H1 (cell line): ENCODE results near the gene GDAP1L1. TPM values are rescaled to one million over a fixed set of nuclear protein-coding genes. Genes with fewer than 3 reads are reported as not detected.

Experiments
- CTCF ChIA-PET: fragments of 300-600 bp; sonication (Branson Sonifier 250); formaldehyde crosslinking; loops from one replicate; lab custom pipeline; 2021; ENCODE audit not compliant: partially characterized antibody; lab: Charles Lee
- POLR2A ChIA-PET: fragments of 300-600 bp; sonication (Branson Sonifier 250); formaldehyde crosslinking; loops from one replicate; lab custom pipeline; 2021; ENCODE audit warnings: inconsistent platforms; ENCODE audit not compliant: partially characterized antibody; lab: Charles Lee
- DNase-seq, 2 experiments: peaks; one replicate each; pipeline versions ENCODE4 v3.0.0 to v3.0.0-alpha.2; 2010 to 2022; ENCODE audit warnings: low spot score in 2 of 2, low read depth in 1 of 2, mixed read lengths in 1 of 2
- FAIRE-seq: peaks from 2 replicates; lab custom pipeline; 2011; peaks lifted over from hg19 to GRCh38; lab: Jason Lieb, UNC
- H2AFZ ChIP-seq: 2 replicates; pipeline ENCODE4 v1.8.1; 2012; ENCODE audit warnings: low read length, inconsistent platforms
- H2AK5ac ChIP-seq: 2 replicates; pipeline ENCODE4 v1.6.1; 2013; ENCODE audit warnings: low read depth, low read length
- H2BK120ac ChIP-seq: replicated peaks from 2 replicates; pipeline ENCODE3; 2013; ENCODE audit warnings: low read depth, low read length, inconsistent platforms
- H2BK12ac ChIP-seq: 2 replicates; pipeline ENCODE4 v1.6.1; 2013; ENCODE audit warnings: low read depth, low read length
- H2BK15ac ChIP-seq: 2 replicates; pipeline ENCODE4 v1.6.1; 2013; ENCODE audit warnings: low read length
- H2BK20ac ChIP-seq: 2 replicates; pipeline ENCODE4 v1.6.1; 2013; ENCODE audit warnings: low read length
- H2BK5ac ChIP-seq: 2 replicates; pipeline ENCODE4 v1.6.1; 2013; ENCODE audit warnings: low read depth, low read length
- H3K14ac ChIP-seq: 2 replicates; pipeline ENCODE4 v1.6.1; 2013; ENCODE audit warnings: inconsistent platforms; ENCODE audit not compliant: insufficient read length
- H3K18ac ChIP-seq: 2 replicates; pipeline ENCODE4 v1.6.1; 2013; ENCODE audit warnings: low read length; ENCODE audit errors: extremely low read depth
- H3K23ac ChIP-seq: 2 replicates; pipeline ENCODE4 v1.6.1; 2013; ENCODE audit warnings: inconsistent platforms; ENCODE audit not compliant: insufficient read length
- H3K23me2 ChIP-seq: 2 replicates; pipeline ENCODE4 v1.6.1; 2013; ENCODE audit warnings: low read depth, low read length
- H3K27ac ChIP-seq: 2 replicates; pipeline ENCODE4 v1.6.1; 2011; ENCODE audit warnings: low read depth, low read length, inconsistent platforms
- H3K27me3 ChIP-seq, 4 experiments: replicated peaks in 1 of 4; 1 replicate in 1 of 4; 2 replicates in 3 of 4; pipeline versions ENCODE4 v1.6.1 to v1.8.1; 2011 to 2013; ENCODE audit warnings: low read length in 3 of 4, mild to moderate bottlenecking in 3 of 4, inconsistent platforms in 2 of 4, mixed read lengths in 2 of 4, moderate library complexity in 1 of 4; ENCODE audit not compliant: control insufficient read depth in 3 of 4, insufficient read depth in 3 of 4; ENCODE audit errors: extremely low read depth in 1 of 4
- H3K36me3 ChIP-seq, 4 experiments: 2 replicates each; pipeline versions ENCODE4 v1.6.1 to v1.8.1; 2011 to 2013; ENCODE audit warnings: mild to moderate bottlenecking in 4 of 4, low read length in 3 of 4, moderate library complexity in 2 of 4, control low read depth in 1 of 4, inconsistent platforms in 1 of 4; ENCODE audit not compliant: insufficient read depth in 4 of 4, control insufficient read depth in 2 of 4
- H3K4ac ChIP-seq: replicated peaks from 2 replicates; pipeline ENCODE3; 2013; ENCODE audit warnings: low read length, low read depth, mixed read lengths, inconsistent platforms; ENCODE audit not compliant: insufficient read length
- H3K4me1 ChIP-seq, 4 experiments: replicated peaks in 1 of 4; 1 replicate in 1 of 4; 2 replicates in 3 of 4; pipeline versions ENCODE4 v1.6.1 to v1.8.1; 2011 to 2013; ENCODE audit warnings: low read length in 3 of 4, inconsistent platforms in 2 of 4, mixed read lengths in 1 of 4; ENCODE audit not compliant: insufficient read depth in 4 of 4, control insufficient read depth in 3 of 4
- H3K4me2 ChIP-seq, 2 experiments: 2 replicates each; pipeline versions ENCODE4 v1.6.1 to v1.8.1; 2011 to 2013; ENCODE audit warnings: low read depth in 2 of 2, low read length in 2 of 2, control low read depth in 1 of 2, inconsistent platforms in 1 of 2, mild to moderate bottlenecking in 1 of 2; ENCODE audit not compliant: insufficient read depth in 1 of 2
- H3K4me3 ChIP-seq, 4 experiments: fragments of 200-600, 300-600 bp in 1 of 4; sonication (generic), shearing (Covaris generic), sonication (Bioruptor Twin) in 1 of 4; 2 replicates each; pipeline versions ENCODE4 v1.5.1 to v1.8.1; 2011 to 2016; ENCODE audit warnings: low read length in 4 of 4, low read depth in 3 of 4, control low read depth in 2 of 4, inconsistent platforms in 2 of 4, mild to moderate bottlenecking in 2 of 4, mixed read lengths in 1 of 4, moderate library complexity in 1 of 4; ENCODE audit not compliant: insufficient read depth in 2 of 4; ENCODE audit errors: extremely low read depth in 1 of 4
- H3K56ac ChIP-seq: replicated peaks from 2 replicates; pipeline ENCODE3; 2013; ENCODE audit warnings: low read depth, mild to moderate bottlenecking, mixed read lengths, low read length, inconsistent platforms; ENCODE audit not compliant: insufficient read length
- H3K79me1 ChIP-seq: 2 replicates; pipeline ENCODE4 v1.6.1; 2013; ENCODE audit warnings: low read depth, low read length, control low read depth
- H3K79me2 ChIP-seq, 2 experiments: 2 replicates each; pipeline versions ENCODE4 v1.6.1 to v1.8.1; 2012 to 2013; ENCODE audit warnings: low read length in 2 of 2, mild to moderate bottlenecking in 2 of 2, inconsistent platforms in 1 of 2; ENCODE audit not compliant: insufficient read depth in 2 of 2, control insufficient read depth in 1 of 2
- H3K9ac ChIP-seq, 4 experiments: replicated peaks in 1 of 4; 1 replicate in 1 of 4; 2 replicates in 3 of 4; pipeline versions ENCODE4 v1.6.1 to v1.8.1; 2011 to 2013; ENCODE audit warnings: low read depth in 3 of 4, low read length in 3 of 4, control low read depth in 2 of 4, mild to moderate bottlenecking in 2 of 4, moderate library complexity in 2 of 4, inconsistent platforms in 1 of 4; ENCODE audit errors: extremely low read depth in 1 of 4
- H3K9me3 ChIP-seq, 2 experiments: 2 replicates each; pipeline versions ENCODE4 v1.6.1 to v1.8.1; 2012 to 2013; ENCODE audit warnings: mild to moderate bottlenecking in 2 of 2, moderate library complexity in 2 of 2, control low read depth in 1 of 2, inconsistent platforms in 1 of 2, low read depth in 1 of 2, low read length in 1 of 2, mixed read lengths in 1 of 2; ENCODE audit not compliant: insufficient read depth in 2 of 2
- H4K20me1 ChIP-seq, 2 experiments: replicated peaks in 1 of 2; 2 replicates each; pipeline versions ENCODE3 to v1.8.1; 2011 to 2013; ENCODE audit warnings: inconsistent platforms in 2 of 2, low read length in 2 of 2, mild to moderate bottlenecking in 1 of 2; ENCODE audit not compliant: insufficient read depth in 2 of 2, control insufficient read depth in 1 of 2
- H4K5ac ChIP-seq: 2 replicates; pipeline ENCODE4 v1.6.1; 2013; ENCODE audit warnings: low read length, low read depth, mixed read lengths, inconsistent platforms; ENCODE audit not compliant: insufficient read length
- H4K8ac ChIP-seq: 2 replicates; pipeline ENCODE4 v1.8.0; 2013; ENCODE audit warnings: mild to moderate bottlenecking, moderate library complexity, low read length, inconsistent platforms; ENCODE audit not compliant: insufficient read depth; ENCODE audit errors: extremely low read depth
- H4K91ac ChIP-seq: replicated peaks from 2 replicates; pipeline ENCODE3; 2013; ENCODE audit warnings: low read length, mixed read lengths, inconsistent platforms; ENCODE audit not compliant: insufficient read length
- BCL11A ChIP-seq, 2 experiments: IDR thresholded peaks; one replicate each; pipeline ENCODE4 v1.6.1; 2011; ENCODE audit warnings: low read depth in 2 of 2, low read length in 2 of 2, mild to moderate bottlenecking in 2 of 2
- CHD1 ChIP-seq: IDR thresholded peaks from 2 replicates; pipeline ENCODE4 v1.6.1; 2012; ENCODE audit warnings: low read depth, low read length, improper control_type of control experiment
- CREB1 ChIP-seq: IDR thresholded peaks from 2 replicates; pipeline ENCODE4 v1.6.1; 2012; ENCODE audit warnings: inconsistent platforms
- GABPA ChIP-seq: IDR thresholded peaks from 2 replicates; pipeline ENCODE4 v1.6.1; 2011; ENCODE audit warnings: mild to moderate bottlenecking, low read length, moderate library complexity, borderline replicate concordance; ENCODE audit not compliant: insufficient read depth
- HDAC2 ChIP-seq, 2 experiments: fragments of 300-600 bp in 1 of 2; sonication (generic) in 1 of 2; IDR thresholded peaks; 2 replicates each; pipeline ENCODE4 v1.6.1; 2011 to 2012; ENCODE audit warnings: low read depth in 2 of 2, low read length in 2 of 2, mild to moderate bottlenecking in 2 of 2, moderate library complexity in 2 of 2, borderline replicate concordance in 1 of 2, inconsistent platforms in 1 of 2
- JUND ChIP-seq: IDR thresholded peaks from 2 replicates; pipeline ENCODE4 v1.6.1; 2011; ENCODE audit warnings: mild to moderate bottlenecking, improper control_type of control experiment, low read length
- KDM1A ChIP-seq: fragments of 200-600, 300-600 bp; sonication (generic); IDR thresholded peaks from 2 replicates; pipeline ENCODE4 v1.7.1; 2016; ENCODE audit warnings: mild to moderate bottlenecking, low read length, borderline replicate concordance
- KDM5A ChIP-seq: fragments of 200-600 bp; IDR thresholded peaks from 2 replicates; pipeline ENCODE4 v1.7.1; 2012; ENCODE audit warnings: mild to moderate bottlenecking, low read length, inconsistent platforms, mixed read lengths
- POLR2A ChIP-seq, 2 experiments: IDR thresholded peaks; 1 replicate in 1 of 2; 2 replicates in 1 of 2; pipeline ENCODE4 v1.6.1; 2011; ENCODE audit warnings: low read depth in 2 of 2, low read length in 2 of 2, mild to moderate bottlenecking in 2 of 2; ENCODE audit errors: control extremely low read depth in 1 of 2
- RAD21 ChIP-seq, 2 experiments: IDR thresholded peaks in 1 of 2; conservative IDR thresholded peaks in 1 of 2; 2 replicates each; pipeline ENCODE4 v1.6.1; 2011; ENCODE audit warnings: low read depth in 2 of 2, low read length in 2 of 2, improper control_type of control experiment in 1 of 2, inconsistent platforms in 1 of 2, mild to moderate bottlenecking in 1 of 2, moderate library complexity in 1 of 2
- RXRA ChIP-seq: IDR thresholded peaks from 2 replicates; pipeline ENCODE4 v1.6.1; 2011; ENCODE audit warnings: low read depth, mild to moderate bottlenecking, low read length, moderate library complexity; ENCODE audit not compliant: insufficient read depth
- SIX5 ChIP-seq: IDR thresholded peaks from 2 replicates; pipeline ENCODE4 v1.6.1; 2011; ENCODE audit warnings: mild to moderate bottlenecking, low read depth, low read length
- SP4 ChIP-seq: IDR thresholded peaks from 2 replicates; pipeline ENCODE4 v1.6.1; 2012; ENCODE audit warnings: low read length, inconsistent platforms
- WGBS, 2 experiments: shearing (Covaris generic) in 1 of 2; methylation state at CpG; one replicate each; pipeline versions ENCODE4 v1.1.6 to v1.1.7; 2013 to 2015; ENCODE audit warnings: low lambda C conversion rate in 2 of 2, mixed read lengths in 2 of 2, inconsistent platforms in 1 of 2, low coverage in 1 of 2, missing lambda C conversion rate in 1 of 2; ENCODE audit not compliant: insufficient replicate concordance in 2 of 2, insufficient coverage in 1 of 2, insufficient read length in 1 of 2; ENCODE audit errors: extremely low coverage in 1 of 2, missing lambda C conversion rate in 1 of 2; 5-methylcytosine and 5-hydroxymethylcytosine counted together
- polyA plus RNA-seq, 7 experiments: library from polyadenylated mRNA; depleted of rRNA in 3 of 7; stranded (reverse) in 5 of 7; unstranded in 2 of 7; fragments of >200 nt in 5 of 7; fragments of 200-250 nt in 2 of 7; gene quantifications; 1 replicate in 5 of 7; 2 replicates in 1 of 7; 4 replicates in 1 of 7; pipeline versions ENCODE4 v1.2.1 to v1.2.3, GENCODE V29; 2011 to 2013; ENCODE audit warnings: missing spikeins in 2 of 7, mixed read lengths in 2 of 7
- total RNA-seq: library from RNA; stranded (reverse); fragmentation: NEBNext Ultra II Directional; extraction: Animal tissue kit (Norgen Biotek cat#: 25700); gene quantifications from 2 replicates; pipeline ENCODE4 v1.2.1, GENCODE V29; 2021

Gene GDAP1L1
- total and polyA plus RNA-seq, 2 of the 8 experiments (the other 6 are each of a cell fraction or from before 2014, with no cell fraction given) = 8.5 to 63.1 TPM

DNA sequence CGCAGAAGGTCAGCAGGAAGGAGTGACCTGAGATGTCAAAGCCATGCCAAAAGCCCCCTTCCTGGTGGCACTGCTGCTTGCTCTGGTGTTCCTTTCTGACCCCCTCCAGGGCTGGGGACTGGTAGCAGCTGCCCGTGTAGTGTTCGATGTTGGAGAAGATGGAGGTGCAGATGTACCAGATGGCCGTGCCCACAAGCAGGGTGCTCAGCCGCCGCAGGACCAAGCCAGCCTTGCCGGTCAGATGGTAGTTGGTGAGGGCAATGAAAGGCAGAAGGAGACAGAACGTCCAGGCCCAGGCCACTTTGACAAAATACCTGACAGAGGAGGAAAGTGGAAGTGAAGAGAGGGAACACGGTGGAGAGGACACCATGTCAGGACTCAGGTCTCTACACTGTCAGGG, 59.8 kb downstream of the GDAP1L1 start:
- Histone ChIP-seq H3K4me3 (no peak overlapping the region), H2BK120ac (no peak overlapping the region), H3K79me2 (no peaks in the 10 kb centered on the region), H3K4me1 (peaks cover 0 to 5% (median 2%) of the 10 kb centered on the region in 4 experiments; a peak in 2 of 7 replicates), H3K79me1 (no peaks in the 10 kb centered on the region; the same call in 1 of the 2 replicates), H3K36me3 (no peaks in the 10 kb centered on the region), H3K4me2 (no peak overlapping the region), H2BK15ac (no peak overlapping the region), H3K18ac (no peak overlapping the region), H4K5ac (no peak overlapping the region), H2AK5ac (no peak overlapping the region), H3K4ac (no peak overlapping the region), H2BK20ac (no peak overlapping the region), H2BK5ac (no peak overlapping the region), H3K27me3 (peaks cover 0 to 15% (median 7%) of the 10 kb centered on the region in 4 experiments; a peak in 4 of 7 replicates), H4K8ac (no peak overlapping the region), H3K23me2 (peaks cover 5% of the 10 kb centered on the region), H3K14ac (no peak overlapping the region), H3K27ac (no peak overlapping the region), H3K56ac (no peak overlapping the region), H4K20me1 (no peaks in the 10 kb centered on the region), H2AFZ (no peak overlapping the region), H3K9ac (no peak overlapping the region), H2BK12ac (no peak overlapping the region), H3K23ac (no peak overlapping the region), H4K91ac (no peak overlapping the region), H3K9me3 (no peaks in the 10 kb centered on the region)
- WGBS, 2 experiments = 79% methylated on average over 9 of the region's 9 CpGs; no CpG with 5 or more reads in 1 of the 2 experiments
- FAIRE-seq (no peak), DNase-seq (no peak)
- ChIA-PET CTCF (interaction anchor here (0.5 to 1.1 kb wide), 2 partner anchors 28 to 58 kb away, joined by 4 read pairs; no protein-coding TSS in a partner anchor), POLR2A (no interaction called here)
- no peak for TF ChIP-seq RXRA
- TF ChIP-seq KDM1A = no peak
- TF ChIP-seq KDM5A = no peak
- no peak for TF ChIP-seq HDAC2 (IDR thresholded peaks at IDR 0.05; ENCODE audit: borderline replicate concordance in 1 of 2, low read depth in 2 of 2, low read length in 2 of 2)
- no peak for TF ChIP-seq RAD21 (IDR thresholded peaks at IDR 0.05 in 1 of 2, conservative IDR thresholded peaks at IDR 0.05 in 1 of 2; ENCODE audit: low read depth in 2 of 2, low read length in 2 of 2)
- TF ChIP-seq GABPA = no peak
- TF ChIP-seq POLR2A (IDR thresholded peaks at IDR 0.05; ENCODE audit: control extremely low read depth in 1 of 2, low read depth in 2 of 2, low read length in 2 of 2) = no peak
- TF ChIP-seq BCL11A (IDR thresholded peaks at IDR 0.05; ENCODE audit: low read depth in 2 of 2, low read length in 2 of 2) = no peak
- no peak for TF ChIP-seq JUND
- TF ChIP-seq SIX5 = no peak
- TF ChIP-seq CREB1 = no peak
- TF ChIP-seq CHD1 = no peak
- no peak for TF ChIP-seq SP4
